ENCODE data around the gene VSX2.

VSX2 gene

DNA sequence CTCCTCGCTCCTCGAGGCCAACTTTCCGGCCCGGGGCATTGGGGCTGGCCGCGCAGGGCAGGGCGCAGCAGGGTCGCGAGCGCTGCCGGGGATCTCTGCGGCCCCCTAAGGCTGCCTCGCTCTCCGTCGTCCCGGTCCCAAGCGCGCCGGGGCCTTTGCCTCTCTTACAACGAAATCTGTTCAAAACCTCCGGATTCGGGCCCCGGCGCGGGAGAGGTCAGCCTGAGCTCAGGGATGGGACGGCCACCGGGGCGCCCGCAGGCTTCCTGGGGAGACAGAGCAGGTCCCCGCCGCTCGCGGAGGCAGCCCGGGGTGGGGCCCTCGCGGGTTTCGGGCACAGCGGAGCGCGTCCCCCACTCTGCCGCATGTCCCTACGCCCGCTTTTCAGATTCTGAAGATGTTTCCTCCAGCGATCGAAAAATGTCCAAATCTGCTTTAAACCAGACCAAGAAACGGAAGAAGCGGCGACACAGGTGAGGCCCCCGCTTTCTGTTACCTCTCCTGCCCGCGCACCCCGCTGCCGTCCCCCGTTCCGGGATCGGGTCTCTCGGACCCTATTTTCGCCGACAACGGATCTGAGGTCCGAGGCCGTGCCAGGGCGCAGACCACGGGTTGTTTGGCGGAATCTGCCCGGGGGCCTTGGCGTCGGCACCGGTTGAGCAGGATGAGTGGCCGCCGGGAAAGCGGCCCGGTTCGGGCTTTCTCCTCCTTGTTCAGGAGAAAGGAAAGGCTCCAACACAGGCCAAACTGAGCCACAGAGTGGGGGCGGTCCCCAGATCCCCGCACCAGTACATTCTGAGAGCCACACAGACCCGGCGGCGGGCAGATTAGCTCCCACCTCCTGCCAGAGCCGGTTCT, 1.8 kb downstream of the VSX2 start:
- no peak overlapping the region for H3K4me3 ChIP-seq (ENCODE audit: control insufficient read depth, low read depth, low read length)
- DNase-seq (ENCODE audit: low read depth) = no peak

DNA sequence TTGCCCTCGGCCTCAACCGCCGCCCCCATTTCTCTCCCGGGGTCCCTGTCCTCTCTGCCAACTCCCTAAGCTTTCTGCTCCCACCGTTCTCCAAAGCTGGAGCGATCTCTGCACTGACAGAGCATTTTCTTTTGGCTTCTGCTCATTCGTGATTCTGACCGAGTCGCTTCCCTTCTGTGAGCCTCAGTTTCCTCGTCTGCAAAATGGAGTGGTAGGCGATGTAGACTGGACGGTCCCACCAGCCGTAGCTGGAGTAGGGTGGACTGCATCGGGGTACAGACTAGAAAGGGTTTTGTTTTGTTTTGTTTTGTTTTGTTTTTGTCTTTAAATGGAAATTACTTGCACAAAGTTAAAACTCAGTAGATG, 2.4 kb downstream of the VSX2 start:
- TF ChIP-seq, protein P1, sequence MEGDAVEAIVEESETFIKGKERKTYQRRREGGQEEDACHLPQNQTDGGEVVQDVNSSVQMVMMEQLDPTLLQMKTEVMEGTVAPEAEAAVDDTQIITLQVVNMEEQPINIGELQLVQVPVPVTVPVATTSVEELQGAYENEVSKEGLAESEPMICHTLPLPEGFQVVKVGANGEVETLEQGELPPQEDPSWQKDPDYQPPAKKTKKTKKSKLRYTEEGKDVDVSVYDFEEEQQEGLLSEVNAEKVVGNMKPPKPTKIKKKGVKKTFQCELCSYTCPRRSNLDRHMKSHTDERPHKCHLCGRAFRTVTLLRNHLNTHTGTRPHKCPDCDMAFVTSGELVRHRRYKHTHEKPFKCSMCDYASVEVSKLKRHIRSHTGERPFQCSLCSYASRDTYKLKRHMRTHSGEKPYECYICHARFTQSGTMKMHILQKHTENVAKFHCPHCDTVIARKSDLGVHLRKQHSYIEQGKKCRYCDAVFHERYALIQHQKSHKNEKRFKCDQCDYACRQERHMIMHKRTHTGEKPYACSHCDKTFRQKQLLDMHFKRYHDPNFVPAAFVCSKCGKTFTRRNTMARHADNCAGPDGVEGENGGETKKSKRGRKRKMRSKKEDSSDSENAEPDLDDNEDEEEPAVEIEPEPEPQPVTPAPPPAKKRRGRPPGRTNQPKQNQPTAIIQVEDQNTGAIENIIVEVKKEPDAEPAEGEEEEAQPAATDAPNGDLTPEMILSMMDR (conservative IDR thresholded peaks at IDR 0.05; ENCODE audit: control insufficient read depth, insufficient read depth, low read depth, low read length) = no peak
- H3K4me3 ChIP-seq (ENCODE audit: control insufficient read depth, low read depth, low read length) = no peak overlapping the region

More for the DNA sequence above, 1.8 kb downstream of the VSX2 start:
- TF ChIP-seq, protein P1 (conservative IDR thresholded peaks at IDR 0.05; ENCODE audit: control insufficient read depth, insufficient read depth, low read depth, low read length) = no peak

DNA sequence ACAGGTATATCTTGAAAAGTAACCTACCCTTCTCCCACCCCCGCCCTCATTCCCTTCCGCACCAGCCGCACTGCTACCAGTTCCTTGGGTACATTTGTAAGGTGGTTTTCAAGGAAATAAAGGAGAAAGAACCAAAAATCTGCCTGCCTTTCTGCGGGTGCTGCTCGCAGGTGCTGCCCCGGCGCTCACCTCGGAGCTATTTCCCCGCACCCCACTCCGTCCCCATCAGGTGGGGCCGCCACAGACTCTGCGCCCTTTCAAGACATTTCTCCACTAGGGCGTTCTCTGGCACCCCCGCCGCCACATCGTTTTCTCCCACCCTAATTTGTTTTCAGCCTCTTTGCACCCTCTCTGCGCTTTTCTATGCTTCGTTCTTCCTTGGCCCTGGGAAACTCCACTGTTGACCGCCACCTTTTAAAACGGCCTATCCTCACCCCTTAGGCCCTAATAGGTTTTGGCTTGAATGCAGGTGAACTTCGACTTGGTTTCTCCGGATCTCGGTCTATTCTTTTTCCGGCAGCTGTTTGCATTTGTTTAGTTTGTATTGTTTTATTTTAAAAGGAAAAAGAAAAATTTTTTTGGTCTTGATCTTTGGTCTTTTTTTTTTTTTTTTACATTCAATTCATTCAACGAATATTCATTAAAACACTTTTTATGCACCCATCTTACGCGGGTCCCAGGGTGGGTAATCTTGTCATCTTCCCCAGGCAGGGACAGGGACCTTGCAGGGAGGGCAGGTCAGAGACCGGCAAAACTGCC, 3.0 kb downstream of the VSX2 start:
- TF ChIP-seq, protein P1 (conservative IDR thresholded peaks at IDR 0.05; ENCODE audit: control insufficient read depth, insufficient read depth, low read depth, low read length) = no peak
- no peak for DNase-seq (ENCODE audit: low read depth)
- H3K4me3 ChIP-seq (ENCODE audit: control insufficient read depth, low read depth, low read length) = no peak overlapping the region

More for the DNA sequence above, 2.4 kb downstream of the VSX2 start:
- DNase-seq (ENCODE audit: low read depth) = no peak

- DNase-seq (ENCODE audit: low read depth) = no peak
- no peak overlapping the region for H3K4me3 ChIP-seq (ENCODE audit: control insufficient read depth, low read depth, low read length)
- TF ChIP-seq, protein P1 (conservative IDR thresholded peaks at IDR 0.05; ENCODE audit: control insufficient read depth, insufficient read depth, low read depth, low read length) = no peak
These were observed 3.5 kb downstream of the VSX2 start for GRCh38 chr14:74242780-74243042.

GRCh38 chr14:74243051-74243450, 3.8 kb downstream of the VSX2 start:
- H3K4me3 ChIP-seq (ENCODE audit: control insufficient read depth, low read depth, low read length) = no peak overlapping the region
- TF ChIP-seq, protein P1 (conservative IDR thresholded peaks at IDR 0.05; ENCODE audit: control insufficient read depth, insufficient read depth, low read depth, low read length) = no peak
- no peak for DNase-seq (ENCODE audit: low read depth)

DNA sequence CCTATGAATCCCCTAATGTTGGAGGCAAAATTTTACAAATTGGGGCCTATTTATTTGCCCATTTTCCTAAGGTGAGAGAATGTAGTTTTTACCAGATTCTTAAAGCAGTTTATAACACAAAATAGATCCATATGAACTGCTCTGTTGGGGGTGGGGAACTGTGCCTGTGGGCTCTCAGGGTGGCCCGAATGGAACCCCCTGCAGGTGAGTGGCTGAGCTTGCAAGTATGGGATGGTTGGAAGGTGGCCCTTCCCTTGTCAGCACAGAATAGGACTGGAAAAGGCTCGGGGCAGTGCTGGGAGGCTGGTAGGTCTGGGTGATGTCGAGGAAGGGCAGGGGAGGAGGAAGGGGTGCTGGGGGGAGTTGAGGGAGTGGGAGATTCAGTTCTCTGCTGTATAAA, 4.9 kb downstream of the VSX2 start:
- TF ChIP-seq, protein P1 (conservative IDR thresholded peaks at IDR 0.05; ENCODE audit: control insufficient read depth, insufficient read depth, low read depth, low read length) = no peak
- H3K4me3 ChIP-seq (ENCODE audit: control insufficient read depth, low read depth, low read length) = no peak overlapping the region
- DNase-seq (ENCODE audit: low read depth) = no peak

Measured in fibroblast of mammary gland (primary cell).